Suprapubic skin (tissue), 4 donors: ENCODE data around the gene CBLC. TPM values are rescaled to one million over a fixed set of nuclear protein-coding genes. Genes with fewer than 3 reads are reported as not detected.

Source experiments
- DNase-seq, 2 donors: peaks; one replicate each; pipeline ENCODE4 v3.0.0-alpha.2; 2019; ENCODE audit warnings: low spot score in 2 of 2
- H3K27ac ChIP-seq: fragments of 200-600 bp; sonication (generic); one replicate; pipeline ENCODE4 v1.5.1; 2019
- H3K27me3 ChIP-seq: fragments of 200-600 bp; sonication (generic); one replicate; pipeline ENCODE4 v1.5.1; 2019
- H3K36me3 ChIP-seq: fragments of 200-600 bp; sonication (generic); one replicate; pipeline ENCODE4 v1.5.1; 2019
- H3K4me1 ChIP-seq: fragments of 200-600 bp; sonication (generic); one replicate; pipeline ENCODE4 v1.5.1; 2019
- H3K4me3 ChIP-seq: fragments of 200-600 bp; sonication (generic); one replicate; pipeline ENCODE4 v1.5.1; 2019; ENCODE audit warnings: mild to moderate bottlenecking
- H3K9me3 ChIP-seq: fragments of 200-600 bp; sonication (generic); one replicate; pipeline ENCODE4 v1.5.1; 2019
- EP300 ChIP-seq: sonication (generic); formaldehyde crosslinking; IDR thresholded peaks from one replicate; pipeline ENCODE4 v1.6.1; 2017; ENCODE audit warnings: antibody characterized with exemption
- POLR2A ChIP-seq, 2 donors: fragments of 450-650 bp; IDR thresholded peaks; one replicate each; pipeline ENCODE4 v1.6.1; 2017; ENCODE audit warnings: antibody characterized with exemption in 2 of 2, mild to moderate bottlenecking in 2 of 2, moderate library complexity in 2 of 2
- POLR2AphosphoS5 ChIP-seq, 3 donors: sonication (generic); formaldehyde crosslinking; IDR thresholded peaks; one replicate each; pipeline ENCODE4 v1.6.1; 2017; ENCODE audit warnings: antibody characterized with exemption in 3 of 3
- WGBS: methylation state at CpG from one replicate; pipeline ENCODE4 v1.1.5; 2018; 5-methylcytosine and 5-hydroxymethylcytosine counted together
- total RNA-seq, 4 donors: library from RNA; depleted of rRNA; stranded (reverse); fragments of >200 nt; gene quantifications; one replicate each; pipeline ENCODE4 v1.1.0, GENCODE V29; 2016
- TF ChIP-seq, protein P1 (sequence below), 2 donors: fragments of 200-600 bp in 1 of 2; fragments of 450-650 bp in 1 of 2; sonication (generic) in 1 of 2; IDR thresholded peaks; one replicate each; pipeline ENCODE4 v1.5.1; 2016 to 2019; ENCODE audit warnings: antibody characterized with exemption in 2 of 2, mild to moderate bottlenecking in 1 of 2, moderate library complexity in 1 of 2

CBLC gene
- total RNA-seq, 4 donors from 2014 or later = 60.4 to 94.4 (median 65.7) TPM

DNA sequence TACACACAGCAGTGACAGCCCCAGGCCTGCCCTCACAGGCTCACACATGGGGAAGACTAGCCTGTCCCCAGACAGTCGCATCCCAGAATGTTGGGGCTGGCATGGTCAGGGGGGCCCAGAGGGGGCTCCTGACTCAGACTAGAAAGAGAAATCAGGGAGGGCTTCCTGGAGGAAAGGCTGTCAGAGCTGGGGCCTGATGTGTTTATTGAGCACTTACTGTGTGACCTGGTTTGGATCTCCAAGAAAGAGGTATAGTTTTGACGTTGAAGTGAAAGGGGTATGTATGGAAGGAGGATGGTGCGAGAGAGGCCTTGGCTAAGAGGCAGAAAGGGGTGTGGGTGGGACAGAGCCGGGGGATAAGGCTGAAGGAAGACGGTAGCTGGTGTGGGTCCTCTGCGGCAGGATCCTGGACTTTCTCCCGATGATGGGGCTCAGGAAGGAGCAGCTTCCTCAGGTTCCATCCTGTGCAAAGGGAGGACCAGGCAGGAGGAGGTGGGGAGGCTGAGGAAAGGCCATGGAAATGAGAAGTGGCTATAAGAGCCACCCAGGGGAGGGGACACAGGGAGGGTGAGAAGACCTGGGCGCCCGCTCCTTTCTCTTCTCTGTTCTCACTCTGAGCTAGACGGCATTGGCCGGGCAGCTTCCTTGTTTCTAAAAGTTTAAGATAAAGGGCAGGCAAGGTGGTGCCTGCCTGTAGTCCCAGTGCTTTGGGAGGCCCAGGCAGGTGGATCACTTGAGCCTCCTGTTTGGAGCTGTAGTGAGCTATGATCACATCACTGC, 45.3 kb upstream of the CBLC start:
- TF ChIP-seq POLR2AphosphoS5 (IDR thresholded peaks at IDR 0.05) = no peak
- no peak for TF ChIP-seq POLR2A (IDR thresholded peaks at IDR 0.05)
- TF ChIP-seq, protein P1, sequence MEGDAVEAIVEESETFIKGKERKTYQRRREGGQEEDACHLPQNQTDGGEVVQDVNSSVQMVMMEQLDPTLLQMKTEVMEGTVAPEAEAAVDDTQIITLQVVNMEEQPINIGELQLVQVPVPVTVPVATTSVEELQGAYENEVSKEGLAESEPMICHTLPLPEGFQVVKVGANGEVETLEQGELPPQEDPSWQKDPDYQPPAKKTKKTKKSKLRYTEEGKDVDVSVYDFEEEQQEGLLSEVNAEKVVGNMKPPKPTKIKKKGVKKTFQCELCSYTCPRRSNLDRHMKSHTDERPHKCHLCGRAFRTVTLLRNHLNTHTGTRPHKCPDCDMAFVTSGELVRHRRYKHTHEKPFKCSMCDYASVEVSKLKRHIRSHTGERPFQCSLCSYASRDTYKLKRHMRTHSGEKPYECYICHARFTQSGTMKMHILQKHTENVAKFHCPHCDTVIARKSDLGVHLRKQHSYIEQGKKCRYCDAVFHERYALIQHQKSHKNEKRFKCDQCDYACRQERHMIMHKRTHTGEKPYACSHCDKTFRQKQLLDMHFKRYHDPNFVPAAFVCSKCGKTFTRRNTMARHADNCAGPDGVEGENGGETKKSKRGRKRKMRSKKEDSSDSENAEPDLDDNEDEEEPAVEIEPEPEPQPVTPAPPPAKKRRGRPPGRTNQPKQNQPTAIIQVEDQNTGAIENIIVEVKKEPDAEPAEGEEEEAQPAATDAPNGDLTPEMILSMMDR (IDR thresholded peaks at IDR 0.05) = no peak
- no peak for TF ChIP-seq EP300
- no peak overlapping the region for H3K27ac ChIP-seq
- no peaks in the 10 kb centered on the region for H3K36me3 ChIP-seq
- H3K27me3 ChIP-seq = no peaks in the 10 kb centered on the region
- WGBS = 80% methylated on average over 11 of the region's 11 CpGs
- no peaks in the 10 kb centered on the region for H3K9me3 ChIP-seq
- H3K4me3 ChIP-seq = no peak overlapping the region
- DNase-seq = no peak
- peaks cover 19% of the 10 kb centered on the region for H3K4me1 ChIP-seq

DNA sequence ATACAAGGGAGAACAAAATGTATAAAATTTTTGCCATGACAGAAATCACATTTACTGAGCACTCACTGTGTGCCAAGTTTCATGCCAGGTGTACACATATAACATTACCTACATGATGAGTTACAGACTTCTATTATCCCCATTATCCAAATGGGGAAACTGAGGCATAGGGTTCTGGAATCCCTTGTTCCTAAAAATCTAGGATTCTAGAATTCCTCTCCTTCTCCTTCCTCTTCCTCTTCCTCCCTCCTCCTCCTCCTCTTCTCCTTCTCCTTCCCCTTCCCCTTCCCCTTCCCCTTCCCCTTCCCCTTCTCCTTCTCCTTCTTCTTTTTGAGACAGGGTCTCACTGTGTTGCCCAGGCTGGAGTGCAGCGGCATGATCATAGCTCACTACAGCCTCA, 43.3 kb upstream of the CBLC start:
- DNase-seq = no peak
- no peak overlapping the region for H3K4me3 ChIP-seq
- peaks cover 33% of the 10 kb centered on the region for H3K4me1 ChIP-seq
- TF ChIP-seq, protein P1 (IDR thresholded peaks at IDR 0.05) = no peak
- TF ChIP-seq POLR2AphosphoS5 (IDR thresholded peaks at IDR 0.05) (no peak), POLR2A (IDR thresholded peaks at IDR 0.05) (no peak), EP300 (no peak)
- no peaks in the 10 kb centered on the region for H3K27me3 ChIP-seq
- H3K36me3 ChIP-seq = no peaks in the 10 kb centered on the region
- H3K27ac ChIP-seq = no peak overlapping the region
- H3K9me3 ChIP-seq = no peaks in the 10 kb centered on the region
- 39% methylated on average over 1 of the region's 1 CpG for WGBS

DNA sequence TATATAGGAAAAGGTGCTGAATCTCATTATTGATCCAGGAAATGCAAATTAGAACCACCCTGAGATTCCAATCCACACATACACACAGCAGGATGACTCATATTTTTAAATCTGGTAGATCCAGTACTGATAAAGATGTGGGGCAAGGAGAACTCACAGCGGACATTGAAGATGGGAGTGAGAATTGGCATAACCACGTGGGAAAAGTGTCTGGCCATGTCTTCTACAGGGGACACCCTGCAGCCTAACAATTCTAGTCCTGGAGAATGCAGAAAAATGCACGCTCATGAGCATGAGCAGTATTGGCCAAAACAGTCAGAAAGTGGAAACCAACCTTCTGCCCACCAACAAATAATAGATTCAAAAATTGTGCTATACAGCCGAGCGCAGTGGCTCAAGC, 42.7 kb upstream of the CBLC start:
- TF ChIP-seq, protein P1 (IDR thresholded peaks at IDR 0.05) = no peak
- TF ChIP-seq POLR2AphosphoS5 (IDR thresholded peaks at IDR 0.05) = no peak
- no peak for TF ChIP-seq EP300
- no peak for TF ChIP-seq POLR2A (IDR thresholded peaks at IDR 0.05)
- no peak overlapping the region for H3K27ac ChIP-seq
- no peak for DNase-seq
- WGBS = 47% methylated on average over 5 of the region's 5 CpGs
- no peaks in the 10 kb centered on the region for H3K9me3 ChIP-seq
- H3K4me1 ChIP-seq = peaks cover 38% of the 10 kb centered on the region
- no peaks in the 10 kb centered on the region for H3K27me3 ChIP-seq
- no peak overlapping the region for H3K4me3 ChIP-seq
- H3K36me3 ChIP-seq = no peaks in the 10 kb centered on the region

DNA sequence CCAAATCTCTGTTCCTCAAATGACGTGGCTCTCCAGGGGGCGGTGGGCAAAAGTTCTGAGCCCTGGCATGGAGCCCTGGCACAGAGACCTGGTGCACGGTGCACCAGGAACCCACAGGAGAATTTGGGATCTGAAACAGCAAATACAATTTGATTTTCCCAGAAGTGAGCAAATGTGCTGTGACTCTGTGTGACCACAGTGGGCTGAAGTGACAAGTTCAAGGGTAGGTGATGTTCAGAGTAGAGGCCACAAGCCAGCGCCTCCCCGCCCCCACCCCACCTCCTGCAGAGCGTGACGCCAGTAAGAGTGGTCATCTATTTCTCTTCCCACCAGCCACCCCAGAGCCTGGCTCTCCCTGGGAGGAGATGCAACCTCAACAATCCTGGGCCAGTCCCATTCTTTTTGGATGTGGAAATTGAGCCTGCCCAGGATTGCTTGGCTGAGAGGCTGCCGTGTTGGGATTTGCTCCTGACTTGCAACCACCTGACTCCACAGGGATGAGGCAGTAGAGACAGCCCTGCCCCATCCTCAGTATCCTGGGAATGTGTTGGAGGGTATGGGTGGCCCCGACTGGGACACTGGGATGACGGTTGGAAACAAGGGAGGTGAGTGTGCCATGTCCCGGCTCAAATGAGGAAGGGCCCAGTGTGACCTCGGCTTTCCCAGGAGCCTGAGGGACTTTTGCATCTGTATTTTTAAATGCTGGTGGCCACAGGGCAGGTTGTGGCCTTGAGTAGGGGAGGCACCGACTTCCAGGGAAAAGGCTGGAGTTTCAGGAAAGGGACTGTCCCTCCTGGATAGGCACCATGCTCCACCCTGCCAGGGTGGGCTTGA, 40.2 kb upstream of the CBLC start:
- Histone ChIP-seq H3K36me3 (no peaks in the 10 kb centered on the region), H3K4me1 (peaks cover 60% of the 10 kb centered on the region), H3K4me3 (no peak overlapping the region), H3K27me3 (no peaks in the 10 kb centered on the region), H3K9me3 (no peaks in the 10 kb centered on the region), H3K27ac (peak overlapping the region; percentile 14)
- no peak for DNase-seq
- TF ChIP-seq POLR2AphosphoS5 (IDR thresholded peaks at IDR 0.05) = no peak
- TF ChIP-seq, protein P1 (IDR thresholded peaks at IDR 0.05) = no peak
- no peak for TF ChIP-seq POLR2A (IDR thresholded peaks at IDR 0.05)
- no peak for TF ChIP-seq EP300
- 61% methylated on average over 10 of the region's 13 CpGs for WGBS

DNA sequence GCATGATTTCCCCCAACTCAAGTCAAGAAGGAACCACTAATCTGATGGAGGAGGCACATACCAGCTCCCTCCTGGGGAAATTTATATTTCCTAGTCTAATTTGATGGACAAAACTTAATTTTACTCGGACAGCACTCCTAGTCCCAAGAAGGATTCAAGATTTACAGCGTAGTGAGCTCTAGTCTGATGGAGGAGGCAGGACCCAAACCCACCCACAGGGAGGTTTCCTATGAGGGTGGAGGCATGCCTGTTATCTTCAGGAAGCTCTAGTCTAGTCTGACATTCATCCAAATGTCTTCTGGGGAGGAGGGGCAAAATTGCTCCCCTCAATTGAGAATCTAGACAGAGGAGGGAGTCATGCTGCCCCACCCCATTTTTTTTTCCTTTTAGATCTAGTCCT, 39.6 kb upstream of the CBLC start:
- H3K9me3 ChIP-seq = no peaks in the 10 kb centered on the region
- H3K4me1 ChIP-seq = peaks cover 67% of the 10 kb centered on the region
- H3K36me3 ChIP-seq = no peaks in the 10 kb centered on the region
- TF ChIP-seq EP300 (no peak), POLR2A (IDR thresholded peaks at IDR 0.05) (no peak)
- TF ChIP-seq, protein P1 (IDR thresholded peaks at IDR 0.05) = no peak
- H3K27ac ChIP-seq = peak overlapping the region; percentile 14
- H3K4me3 ChIP-seq = no peak overlapping the region
- DNase-seq = no peak
- WGBS = 91% methylated on average over 2 of the region's 2 CpGs
- H3K27me3 ChIP-seq = no peaks in the 10 kb centered on the region
